Astrocyte of the cerebellum (primary cell): ENCODE results near the gene HLA-A.
"Not testable (repeated sequence)": the region's sequence is repeated elsewhere in the genome, so short reads cannot be mapped to it uniquely, and the experiment has no call there.

ENCODE experiments used
- DNase-seq: peaks from one replicate; pipeline ENCODE4 v3.0.0-alpha.2; 2011; ENCODE audit warnings: low read depth
- H3K4me3 ChIP-seq: 2 replicates; pipeline ENCODE4 v1.5.1; 2011; ENCODE audit warnings: mild to moderate bottlenecking, low read depth, low read length, moderate library complexity
- in situ Hi-C: cut with HindIII; loops from 2 replicates; pipeline ENCODE4 v1.10.0; 2017; ENCODE audit warnings: low sequenced_read_pairs
- TF ChIP-seq, protein P1 (sequence below): IDR thresholded peaks from 2 replicates; pipeline ENCODE4 v1.5.1; 2012; ENCODE audit warnings: low read length, low read depth, moderate library complexity, mild to moderate bottlenecking; ENCODE audit errors: missing control alignments

The HLA-A gene

GRCh38 chr6:29970711-29971110 lies 28.4 kb downstream of the HLA-A start:
- DNase-seq, result no peak
- in situ Hi-C loops, result no loop called here
- TF ChIP-seq, protein P1, sequence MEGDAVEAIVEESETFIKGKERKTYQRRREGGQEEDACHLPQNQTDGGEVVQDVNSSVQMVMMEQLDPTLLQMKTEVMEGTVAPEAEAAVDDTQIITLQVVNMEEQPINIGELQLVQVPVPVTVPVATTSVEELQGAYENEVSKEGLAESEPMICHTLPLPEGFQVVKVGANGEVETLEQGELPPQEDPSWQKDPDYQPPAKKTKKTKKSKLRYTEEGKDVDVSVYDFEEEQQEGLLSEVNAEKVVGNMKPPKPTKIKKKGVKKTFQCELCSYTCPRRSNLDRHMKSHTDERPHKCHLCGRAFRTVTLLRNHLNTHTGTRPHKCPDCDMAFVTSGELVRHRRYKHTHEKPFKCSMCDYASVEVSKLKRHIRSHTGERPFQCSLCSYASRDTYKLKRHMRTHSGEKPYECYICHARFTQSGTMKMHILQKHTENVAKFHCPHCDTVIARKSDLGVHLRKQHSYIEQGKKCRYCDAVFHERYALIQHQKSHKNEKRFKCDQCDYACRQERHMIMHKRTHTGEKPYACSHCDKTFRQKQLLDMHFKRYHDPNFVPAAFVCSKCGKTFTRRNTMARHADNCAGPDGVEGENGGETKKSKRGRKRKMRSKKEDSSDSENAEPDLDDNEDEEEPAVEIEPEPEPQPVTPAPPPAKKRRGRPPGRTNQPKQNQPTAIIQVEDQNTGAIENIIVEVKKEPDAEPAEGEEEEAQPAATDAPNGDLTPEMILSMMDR, result no peak
- no peak overlapping the region for H3K4me3 ChIP-seq

GRCh38 chr6:29974901-29975560 lies 32.7 kb downstream of the HLA-A start:
- TF ChIP-seq, protein P1, result no peak
- in situ Hi-C loops, result no loop called here
- no peak for DNase-seq
- H3K4me3 ChIP-seq, result no peak overlapping the region

- in situ Hi-C loops, result no loop called here
- TF ChIP-seq, protein P1, result no peak
- DNase-seq, result no peak
- no peak overlapping the region for H3K4me3 ChIP-seq
These were observed 33.2 kb downstream of the HLA-A start for GRCh38 chr6:29975561-29975907.

DNA sequence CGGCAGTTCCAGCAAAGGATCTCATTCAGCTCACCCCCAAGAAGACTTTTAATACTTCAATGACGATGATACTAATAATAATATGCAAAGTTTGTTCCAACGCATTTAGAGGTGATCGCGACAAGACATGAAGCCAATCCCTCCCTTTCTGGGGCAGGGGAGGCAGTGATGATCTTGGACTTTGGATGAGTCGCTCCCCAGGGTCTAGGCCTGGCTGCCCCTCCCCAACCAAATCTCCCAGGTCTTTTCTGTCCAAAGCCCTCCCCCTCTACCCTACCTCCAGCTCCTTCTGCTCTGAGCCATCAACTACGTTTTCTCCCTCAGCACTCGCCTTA lies 33.9 kb downstream of the HLA-A start:
- TF ChIP-seq, protein P1, result no peak
- peak overlapping the region; percentile 47 for H3K4me3 ChIP-seq
- DNase-seq, result no peak
- in situ Hi-C loops, result no loop called here

- TF ChIP-seq, protein P1, result peak; percentile 49
- H3K4me3 ChIP-seq, result peak overlapping the region; percentile 47
- in situ Hi-C loops, result no loop called here
- no peak for DNase-seq
These were observed 34.5 kb downstream of the HLA-A start for GRCh38 chr6:29976588-29977424.

- TF ChIP-seq, protein P1, result no peak
- H3K4me3 ChIP-seq, result peak overlapping the region; percentile 47
- DNase-seq, result no peak
- in situ Hi-C loops, result no loop called here
These were observed 35.0 kb downstream of the HLA-A start for GRCh38 chr6:29977425-29977727.

DNA sequence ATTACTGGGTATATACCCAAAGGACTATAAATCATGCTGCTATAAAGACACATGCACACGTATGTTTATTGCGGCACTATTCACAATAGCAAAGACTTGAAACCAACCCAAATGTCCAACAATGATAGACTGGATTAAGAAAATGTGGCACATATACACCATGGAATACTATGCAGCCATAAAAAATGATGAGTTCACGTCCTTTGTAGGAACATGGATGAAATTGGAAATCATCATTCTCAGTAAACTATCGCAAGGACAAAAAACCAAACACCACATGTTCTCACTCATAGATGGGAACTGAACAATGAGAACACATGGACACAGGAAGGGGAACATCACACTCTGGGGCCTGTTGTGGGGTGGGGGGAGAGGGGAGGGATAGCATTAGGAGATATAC lies 37.7 kb downstream of the HLA-A start:
- in situ Hi-C loops, DNase-seq: not testable (repeated sequence)

More for the DNA sequence above, 37.7 kb downstream of the HLA-A start:
- H3K4me3 ChIP-seq, result not testable (repeated sequence)
